Esophagus (tissue), 2 donors: ENCODE results near the gene FUCA2. TPM values are rescaled to one million over a fixed set of nuclear protein-coding genes. Genes with fewer than 3 reads are reported as not detected.

Experiments
- H3K27ac ChIP-seq, 2 donors: one replicate each; pipeline ENCODE4 v1.5.1; 2013; ENCODE audit warnings: low read depth in 2 of 2, mild to moderate bottlenecking in 2 of 2, inconsistent platforms in 1 of 2, low read length in 1 of 2, moderate library complexity in 1 of 2
- H3K27me3 ChIP-seq, 2 donors: one replicate each; pipeline ENCODE4 v1.6.1; 2013; ENCODE audit warnings: low read length in 2 of 2, control low read depth in 1 of 2, mild to moderate bottlenecking in 1 of 2; ENCODE audit not compliant: insufficient read depth in 2 of 2, control insufficient read depth in 1 of 2
- H3K36me3 ChIP-seq, 2 donors: one replicate each; pipeline ENCODE4 v1.6.1; 2013; ENCODE audit warnings: low read length in 1 of 2; ENCODE audit not compliant: control insufficient read depth in 2 of 2, insufficient read depth in 2 of 2
- H3K4me1 ChIP-seq, 2 donors: one replicate each; pipeline ENCODE4 v1.6.1; 2013; ENCODE audit warnings: low read length in 1 of 2; ENCODE audit not compliant: control insufficient read depth in 2 of 2, insufficient read depth in 2 of 2
- H3K4me3 ChIP-seq, 2 donors: one replicate each; pipeline ENCODE4 v1.5.1; 2013; ENCODE audit warnings: low read length in 2 of 2, mild to moderate bottlenecking in 2 of 2, low read depth in 1 of 2, moderate library complexity in 1 of 2
- H3K9me3 ChIP-seq, 2 donors: one replicate each; pipeline ENCODE4 v1.6.1; 2013; ENCODE audit warnings: mild to moderate bottlenecking in 2 of 2, low read depth in 1 of 2, low read length in 1 of 2, moderate library complexity in 1 of 2; ENCODE audit not compliant: control insufficient read depth in 2 of 2, insufficient read depth in 1 of 2
- WGBS, 2 donors: extraction: QIAGEN DNeasy Blood & Tissue Kit; methylation state at CpG; one replicate each; pipeline ENCODE4 v1.1.7; 2013; 5-methylcytosine and 5-hydroxymethylcytosine counted together
- polyA plus RNA-seq, 2 donors: library from polyadenylated mRNA; stranded (reverse); fragments of 200-250 nt; gene quantifications; one replicate each; pipeline ENCODE4 v1.2.3, GENCODE V29; 2013
- donor health status: healthy with polysubstance abuse.
- donor health status: Bipolar disorder and iron deficiency.

FUCA2 gene, protein sequence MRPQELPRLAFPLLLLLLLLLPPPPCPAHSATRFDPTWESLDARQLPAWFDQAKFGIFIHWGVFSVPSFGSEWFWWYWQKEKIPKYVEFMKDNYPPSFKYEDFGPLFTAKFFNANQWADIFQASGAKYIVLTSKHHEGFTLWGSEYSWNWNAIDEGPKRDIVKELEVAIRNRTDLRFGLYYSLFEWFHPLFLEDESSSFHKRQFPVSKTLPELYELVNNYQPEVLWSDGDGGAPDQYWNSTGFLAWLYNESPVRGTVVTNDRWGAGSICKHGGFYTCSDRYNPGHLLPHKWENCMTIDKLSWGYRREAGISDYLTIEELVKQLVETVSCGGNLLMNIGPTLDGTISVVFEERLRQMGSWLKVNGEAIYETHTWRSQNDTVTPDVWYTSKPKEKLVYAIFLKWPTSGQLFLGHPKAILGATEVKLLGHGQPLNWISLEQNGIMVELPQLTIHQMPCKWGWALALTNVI
- 10 to 100 TPM; 10.1 to 12.8 TPM for polyA plus RNA-seq

DNA sequence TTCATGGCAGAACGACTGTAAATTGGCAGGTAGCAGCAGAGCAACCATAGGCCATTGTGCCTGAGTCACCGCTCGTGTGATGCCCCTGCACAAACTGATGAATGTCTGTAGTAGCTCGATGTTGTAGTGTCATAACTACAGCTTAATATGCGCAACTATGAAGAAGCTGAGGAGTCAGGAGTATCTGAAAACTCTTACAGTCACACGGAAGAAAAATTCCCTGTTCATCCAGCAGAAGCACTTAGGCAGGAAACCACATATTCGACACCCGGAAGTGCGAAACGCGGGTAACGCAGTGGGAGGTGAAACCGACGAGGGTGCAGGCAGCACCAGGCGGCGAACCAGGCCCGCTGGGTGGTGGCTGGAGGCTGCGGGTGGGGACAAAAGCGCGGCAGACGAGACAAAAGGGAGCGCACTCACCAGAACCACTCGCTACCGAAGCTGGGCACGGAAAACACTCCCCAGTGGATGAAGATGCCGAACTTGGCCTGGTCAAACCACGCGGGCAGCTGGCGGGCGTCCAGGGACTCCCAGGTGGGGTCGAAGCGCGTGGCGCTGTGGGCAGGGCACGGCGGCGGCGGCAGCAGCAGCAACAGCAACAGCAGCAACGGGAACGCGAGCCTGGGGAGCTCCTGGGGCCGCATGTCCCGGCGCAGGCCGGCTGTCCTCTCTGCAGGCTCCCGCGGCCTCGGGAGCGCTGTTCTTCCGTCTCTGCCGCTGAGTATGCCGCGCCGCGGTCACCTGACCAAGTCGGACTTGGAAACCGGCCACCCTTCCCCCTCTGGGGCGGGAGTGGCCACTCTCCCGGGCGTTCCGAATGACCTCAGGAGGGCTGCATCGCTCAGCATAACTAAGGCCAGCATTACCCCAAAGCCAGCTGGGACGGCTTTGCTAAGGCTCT lies at the start of gene FUCA2:
TSS of gene FUCA2 (minus strand) at position 730 of the 901 bp plus-strand sequence. CDS start at position 644, 86 bp downstream.
- Histone ChIP-seq H3K4me1 (peaks cover 2 to 6% of the 10 kb centered on the region in 2 donors), H3K27ac (peak within 1 kb of the TSS; percentile 86 to 89)
- 3 to 4% methylated on average over 61 to 63 of the region's 63 CpGs for WGBS, 2 donors

DNA sequence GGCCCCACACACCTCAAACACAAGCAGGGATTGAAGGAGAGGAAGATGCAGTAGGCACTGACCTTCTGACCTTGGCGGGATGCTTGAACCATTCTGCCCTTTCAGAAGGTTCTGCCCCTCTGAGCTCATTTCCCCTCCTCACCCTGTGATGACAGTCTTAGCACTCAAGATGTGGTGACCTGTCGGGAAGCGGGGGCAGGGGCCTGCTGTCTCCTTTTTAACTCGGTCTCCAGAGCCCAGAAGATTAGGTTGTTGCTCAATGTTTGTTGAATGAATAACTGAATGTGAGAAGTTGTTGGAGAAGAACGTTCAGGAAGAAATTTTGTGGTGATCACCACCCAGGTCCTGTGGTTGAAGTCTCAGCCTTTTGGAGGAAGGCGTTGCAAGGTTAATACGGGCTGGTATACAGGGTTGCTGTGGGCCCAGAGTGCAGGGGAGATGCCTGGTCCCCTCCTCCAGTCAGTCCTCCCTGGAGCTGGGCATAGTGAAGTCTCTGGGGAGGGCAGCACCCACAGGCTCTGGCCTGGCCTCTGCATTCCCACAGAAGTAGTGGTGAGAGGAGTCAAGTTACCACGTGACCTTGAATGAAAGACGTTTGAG lies 49.7 kb upstream of the FUCA2 start:
- Histone ChIP-seq H3K4me1 (no peaks in the 10 kb centered on the region), H3K27ac (no peak overlapping the region), H3K36me3 (no peaks in the 10 kb centered on the region), H3K4me3 (no peak overlapping the region), H3K9me3 (no peaks in the 10 kb centered on the region), H3K27me3 (no peaks in the 10 kb centered on the region)
- WGBS, 2 donors, result 88 to 91% methylated on average over 9 of the region's 9 CpGs

More for the DNA sequence above, at the start of gene FUCA2:
- H3K4me3 ChIP-seq, result peak within 1 kb of the TSS; percentile 77 to 81
- H3K27me3 ChIP-seq, result no peaks in the 10 kb centered on the region
- peaks cover 0 to 3% of the 10 kb centered on the region in 2 donors for H3K36me3 ChIP-seq
- no peaks in the 10 kb centered on the region for H3K9me3 ChIP-seq

- Histone ChIP-seq H3K36me3 (no peaks in the 10 kb centered on the region), H3K9me3 (no peaks in the 10 kb centered on the region), H3K27me3 (no peaks in the 10 kb centered on the region), H3K4me3 (no peak overlapping the region), H3K27ac (no peak overlapping the region), H3K4me1 (no peaks in the 10 kb centered on the region)
- 64 to 81% methylated on average over 3 of the region's 3 CpGs for WGBS, 2 donors
Measured at GRCh38 chr6:143559051-143559660, 47.6 kb upstream of the FUCA2 start.

DNA sequence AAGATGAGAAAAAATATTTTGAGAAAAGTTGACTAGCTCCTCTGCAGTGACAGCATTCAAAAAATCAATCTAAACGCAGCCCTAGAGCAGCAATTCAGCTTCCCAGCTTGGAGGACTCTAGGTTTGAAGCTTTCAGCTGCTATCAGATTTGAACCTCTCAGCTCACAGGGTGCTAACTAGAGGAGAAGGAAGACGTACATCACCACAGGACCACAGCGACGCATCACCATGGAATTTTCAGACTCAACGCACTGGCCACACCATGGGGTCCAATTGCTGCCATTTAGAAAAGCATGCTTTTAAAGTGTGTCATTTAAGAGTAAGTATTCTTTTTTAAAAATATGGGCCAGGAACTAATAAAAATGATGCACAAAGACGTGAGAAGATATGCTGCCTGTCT lies 45.0 kb upstream of the FUCA2 start:
- H3K9me3 ChIP-seq, result no peaks in the 10 kb centered on the region
- H3K36me3 ChIP-seq, result no peaks in the 10 kb centered on the region
- 93 to 95% methylated on average over 6 of the region's 6 CpGs for WGBS, 2 donors

GRCh38 chr6:143555582-143555981 lies 44.1 kb upstream of the FUCA2 start:
- Histone ChIP-seq H3K27ac (no peak overlapping the region), H3K9me3 (no peaks in the 10 kb centered on the region), H3K27me3 (no peaks in the 10 kb centered on the region), H3K36me3 (no peaks in the 10 kb centered on the region), H3K4me1 (no peaks in the 10 kb centered on the region), H3K4me3 (no peak overlapping the region)
- 65 to 71% methylated on average over 3 of the region's 3 CpGs for WGBS, 2 donors

More for the DNA sequence above, 45.0 kb upstream of the FUCA2 start:
- Histone ChIP-seq H3K27ac (no peak overlapping the region), H3K4me3 (no peak overlapping the region), H3K4me1 (no peaks in the 10 kb centered on the region), H3K27me3 (no peaks in the 10 kb centered on the region)

DNA sequence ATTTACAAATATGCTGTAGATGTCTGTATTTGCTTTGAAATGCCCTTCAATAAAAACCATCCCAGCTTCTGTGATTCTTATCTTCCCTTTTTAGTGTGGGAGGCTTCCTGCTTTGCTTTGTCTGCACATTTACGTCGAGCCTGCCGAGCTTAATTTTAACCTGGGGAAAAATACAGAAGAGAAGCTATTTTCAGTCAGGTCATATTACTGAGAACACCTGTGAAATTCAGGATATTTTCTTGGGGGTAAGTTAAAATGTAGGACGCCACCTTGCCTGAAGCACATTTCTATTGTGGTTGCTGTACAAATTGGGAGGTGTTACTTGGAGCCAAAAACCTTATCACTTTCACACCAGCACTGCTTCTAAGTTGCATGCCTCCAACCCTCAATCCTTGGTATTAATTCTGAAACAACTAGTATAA lies 43.6 kb upstream of the FUCA2 start:
- Histone ChIP-seq H3K36me3 (no peaks in the 10 kb centered on the region), H3K4me1 (no peaks in the 10 kb centered on the region), H3K4me3 (no peak overlapping the region), H3K9me3 (no peaks in the 10 kb centered on the region), H3K27ac (no peak overlapping the region), H3K27me3 (no peaks in the 10 kb centered on the region)
- WGBS, 2 donors, result 40 to 51% methylated on average over 4 of the region's 4 CpGs

GRCh38 chr6:143553337-143553736 lies 41.8 kb upstream of the FUCA2 start:
- H3K4me1 ChIP-seq, result peaks cover 0 to 7% of the 10 kb centered on the region in 2 donors
- H3K27me3 ChIP-seq, result no peaks in the 10 kb centered on the region
- no peak overlapping the region for H3K27ac ChIP-seq
- no peak overlapping the region for H3K4me3 ChIP-seq
- no peaks in the 10 kb centered on the region for H3K36me3 ChIP-seq
- no peaks in the 10 kb centered on the region for H3K9me3 ChIP-seq
- 92 to 94% methylated on average over 2 of the region's 2 CpGs for WGBS, 2 donors

- Histone ChIP-seq H3K9me3 (no peaks in the 10 kb centered on the region), H3K4me3 (no peak overlapping the region), H3K27me3 (no peaks in the 10 kb centered on the region), H3K36me3 (no peaks in the 10 kb centered on the region), H3K27ac (no peak overlapping the region), H3K4me1 (peaks cover 0 to 7% of the 10 kb centered on the region in 2 donors)
- WGBS, 2 donors, result 71 to 82% methylated on average over 4 of the region's 4 CpGs
Measured at GRCh38 chr6:143549949-143550268, 38.4 kb upstream of the FUCA2 start.
